ENCODE data around the gene SAXO1. TPM values are rescaled to one million over a fixed set of nuclear protein-coding genes. Genes with fewer than 3 reads are reported as not detected.

SAXO1 gene
- total RNA-seq, 4 donors from 2014 or later, result 0.05 to 1.5 (median 0.14) TPM

GRCh38 chr9:18971404-18971803, 61.6 kb downstream of the SAXO1 start:
- no peak overlapping the region for H3K27ac ChIP-seq
- no peak overlapping the region for H3K4me3 ChIP-seq
- no peaks in the 10 kb centered on the region for H3K9me3 ChIP-seq
- TF ChIP-seq CTCF (IDR thresholded peaks at IDR 0.05) (no peak), POLR2A (IDR thresholded peaks at IDR 0.05) (no peak), EP300 (IDR thresholded peaks at IDR 0.05) (no peak), POLR2AphosphoS5 (IDR thresholded peaks at IDR 0.05) (no peak)
- peaks cover 5% of the 10 kb centered on the region for H3K4me1 ChIP-seq
- no peak for DNase-seq (ENCODE audit: low spot score in 2 of 2)
- no peaks in the 10 kb centered on the region for H3K27me3 ChIP-seq
- 60% methylated on average over 2 of the region's 2 CpGs for WGBS
- no peaks in the 10 kb centered on the region for H3K36me3 ChIP-seq

- TF ChIP-seq CTCF (IDR thresholded peaks at IDR 0.05), result no peak
- no peak for TF ChIP-seq EP300 (IDR thresholded peaks at IDR 0.05)
- TF ChIP-seq POLR2AphosphoS5 (IDR thresholded peaks at IDR 0.05), result no peak
Measured at GRCh38 chr9:18970393-18970792, 62.6 kb downstream of the SAXO1 start.

DNA sequence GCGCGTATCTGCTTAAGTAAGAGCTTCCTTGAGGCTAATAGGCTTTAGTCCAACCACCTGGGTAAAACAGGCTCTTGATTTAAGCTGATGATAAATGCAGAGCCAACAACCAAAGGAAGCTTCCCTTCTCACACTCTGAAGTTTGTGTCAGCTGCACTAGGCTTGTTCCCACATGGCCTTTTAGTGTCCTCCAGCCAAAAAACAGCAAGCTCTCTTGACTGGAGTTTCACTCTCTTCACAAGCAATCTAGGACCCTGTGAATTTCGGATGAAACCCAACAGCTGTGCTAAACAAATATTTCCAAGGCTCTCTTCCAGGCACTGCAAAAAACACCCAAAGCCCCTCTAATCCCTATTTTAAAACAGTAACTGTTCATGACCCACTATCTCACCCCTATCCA, 63.9 kb downstream of the SAXO1 start:
- Histone ChIP-seq H3K4me3 (no peak overlapping the region), H3K9me3 (no peaks in the 10 kb centered on the region), H3K27me3 (no peaks in the 10 kb centered on the region), H3K27ac (no peak overlapping the region), H3K36me3 (no peaks in the 10 kb centered on the region), H3K4me1 (no peaks in the 10 kb centered on the region)
- WGBS, result 38% methylated on average over 3 of the region's 3 CpGs
- no peak for DNase-seq (ENCODE audit: low spot score in 2 of 2)
- TF ChIP-seq POLR2AphosphoS5 (IDR thresholded peaks at IDR 0.05) (no peak), EP300 (IDR thresholded peaks at IDR 0.05) (no peak), POLR2A (IDR thresholded peaks at IDR 0.05) (no peak), CTCF (IDR thresholded peaks at IDR 0.05) (no peak)

More at GRCh38 chr9:18970393-18970792, 62.6 kb downstream of the SAXO1 start:
- no peak overlapping the region for H3K4me3 ChIP-seq
- no peaks in the 10 kb centered on the region for H3K4me1 ChIP-seq
- no peaks in the 10 kb centered on the region for H3K27me3 ChIP-seq
- no peaks in the 10 kb centered on the region for H3K9me3 ChIP-seq
- no peak for DNase-seq (ENCODE audit: low spot score in 2 of 2)
- WGBS, result 49% methylated on average over 2 of the region's 2 CpGs
- no peaks in the 10 kb centered on the region for H3K36me3 ChIP-seq
- no peak overlapping the region for H3K27ac ChIP-seq

DNA sequence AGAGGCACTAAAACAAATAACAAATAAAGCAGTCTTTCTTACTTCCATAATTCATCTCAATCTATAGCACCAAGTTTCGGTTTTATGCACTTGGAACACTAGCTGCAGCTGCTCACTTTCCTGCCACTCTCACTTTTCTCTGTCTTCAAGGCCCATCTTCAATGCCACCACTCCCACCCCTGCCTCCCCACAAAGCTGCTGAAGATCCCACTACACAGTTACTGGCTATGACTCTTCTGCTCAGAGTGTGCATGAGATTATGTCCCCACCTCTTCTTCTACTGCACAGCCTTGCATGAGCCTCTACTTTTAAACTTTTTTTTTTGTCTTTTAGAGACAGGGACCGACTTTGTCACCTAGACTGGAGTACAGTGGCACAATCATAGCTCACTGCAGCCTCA, 77.4 kb downstream of the SAXO1 start:
- WGBS, result 80% methylated on average over 2 of the region's 2 CpGs
- TF ChIP-seq CTCF (IDR thresholded peaks at IDR 0.05) (no peak), POLR2A (IDR thresholded peaks at IDR 0.05) (no peak), POLR2AphosphoS5 (IDR thresholded peaks at IDR 0.05) (no peak), EP300 (IDR thresholded peaks at IDR 0.05) (no peak)
- Histone ChIP-seq H3K4me1 (no peaks in the 10 kb centered on the region), H3K27ac (no peak overlapping the region), H3K9me3 (no peaks in the 10 kb centered on the region), H3K36me3 (no peaks in the 10 kb centered on the region), H3K4me3 (no peak overlapping the region), H3K27me3 (no peaks in the 10 kb centered on the region)
- no peak for DNase-seq (ENCODE audit: low spot score in 2 of 2)

GRCh38 chr9:18951936-18952335, 81.1 kb downstream of the SAXO1 start:
- Histone ChIP-seq H3K27me3 (no peaks in the 10 kb centered on the region), H3K36me3 (no peaks in the 10 kb centered on the region), H3K4me3 (no peak overlapping the region), H3K27ac (no peak overlapping the region), H3K4me1 (no peaks in the 10 kb centered on the region), H3K9me3 (no peaks in the 10 kb centered on the region)
- TF ChIP-seq CTCF (IDR thresholded peaks at IDR 0.05), result no peak
- no peak for TF ChIP-seq POLR2A (IDR thresholded peaks at IDR 0.05)
- no peak for TF ChIP-seq POLR2AphosphoS5 (IDR thresholded peaks at IDR 0.05)
- no peak for TF ChIP-seq EP300 (IDR thresholded peaks at IDR 0.05)
- no peak for DNase-seq (ENCODE audit: low spot score in 2 of 2)
- 89% methylated on average over 1 of the region's 1 CpG for WGBS

Measured in suprapubic skin (tissue), 4 donors.